ENCODE results near the gene GARIN5A. TPM values are rescaled to one million over a fixed set of nuclear protein-coding genes. Genes with fewer than 3 reads are reported as not detected.
A peak's percentile ranks its signal among the peaks of the same experiment; 100 is the strongest.

The GARIN5A gene
- total RNA-seq, 1 donor from 2014 or later, result 0.17 TPM

DNA sequence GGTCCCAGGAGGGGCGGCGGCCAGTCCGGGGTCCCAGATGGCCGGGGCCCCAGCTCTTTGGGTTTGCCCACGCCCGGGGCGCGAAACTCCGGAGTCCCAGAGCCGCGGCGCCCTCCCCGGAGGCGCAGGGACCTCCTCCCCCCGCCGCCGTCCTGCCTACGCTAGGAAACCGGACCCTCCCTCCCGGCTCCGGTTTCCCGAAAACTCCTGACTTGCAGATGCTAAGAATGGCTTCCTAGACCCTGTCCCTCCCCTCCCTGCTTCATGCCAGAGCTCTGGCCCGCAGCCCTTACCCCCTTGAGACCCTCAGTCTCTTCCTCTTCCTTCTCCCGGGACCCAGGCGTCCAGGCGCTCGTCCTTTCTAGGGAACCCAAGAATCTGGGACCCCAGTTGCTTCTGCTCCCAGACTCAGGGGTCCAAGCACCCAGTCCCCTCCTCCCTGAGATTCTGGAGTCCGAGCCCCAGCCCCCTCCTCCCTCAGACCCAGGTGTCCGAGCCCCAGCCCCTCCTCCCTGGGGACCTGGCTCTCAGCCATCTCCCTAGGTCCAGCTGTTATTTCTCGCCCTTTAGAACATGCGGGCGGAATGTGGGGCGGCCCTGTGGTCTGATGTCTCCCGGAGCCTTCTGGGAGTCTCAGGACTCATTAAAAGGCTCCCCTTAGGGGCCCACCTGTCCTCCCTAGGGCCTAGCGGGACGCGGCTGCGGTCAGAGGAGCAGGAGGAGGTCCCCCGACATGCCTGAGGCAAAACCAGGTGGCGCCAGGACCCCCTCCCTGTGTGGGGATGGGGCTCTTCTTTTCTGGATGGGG, 44.2 kb downstream of the GARIN5A start, which contains the start of gene MYBPC2:
Gene MYBPC2, plus strand, starts transcription at position 672 of the 808 bp plus-strand sequence. Its CDS starts 62 bp downstream, at position 734.
- DNase-seq, result no peak

DNA sequence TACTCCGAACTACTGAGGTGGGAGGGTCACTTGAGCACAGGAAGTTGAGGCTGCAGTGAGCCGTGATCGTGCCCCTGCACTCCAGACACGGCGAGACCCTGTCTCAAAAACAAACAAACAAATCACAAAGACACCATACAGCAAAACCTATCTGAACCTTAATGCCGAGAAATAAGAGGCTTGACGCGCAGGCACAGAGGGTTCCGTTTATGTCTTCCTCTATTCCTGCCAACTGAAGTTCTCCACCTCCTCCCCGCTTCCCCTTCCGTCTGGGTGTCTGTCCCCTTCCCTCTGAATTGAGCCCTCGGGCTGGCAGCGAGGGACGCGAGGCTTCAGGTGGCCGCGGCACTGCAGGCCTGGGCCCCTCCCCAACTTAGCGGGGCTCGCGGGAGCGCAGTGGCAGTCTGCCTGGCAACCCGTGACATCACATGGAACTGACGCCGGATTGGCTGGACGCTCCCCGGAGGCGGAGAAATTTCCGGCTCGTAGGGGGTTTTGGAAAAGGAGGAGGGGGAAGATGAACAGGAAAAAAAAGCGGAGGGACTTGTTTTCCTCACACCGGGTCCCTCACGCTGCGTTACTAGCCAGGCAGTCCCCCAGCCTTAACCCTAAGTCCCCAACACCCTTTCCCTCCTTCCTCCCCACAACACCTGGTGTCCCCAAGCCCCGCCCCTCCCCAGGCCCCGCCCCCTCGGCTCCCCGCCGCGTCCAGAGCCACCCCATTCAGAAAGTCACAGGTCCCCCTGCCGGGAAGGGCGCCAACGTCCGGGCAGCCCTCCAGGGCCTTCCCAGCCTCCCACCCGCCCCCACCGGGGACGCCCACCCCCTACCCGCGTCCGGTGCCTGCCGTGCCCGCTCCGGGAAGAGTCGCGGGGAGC, 45.1 kb downstream of the GARIN5A start:
- peak; percentile 84 for DNase-seq

GRCh38 chr19:50430888-50431342, 45.7 kb downstream of the GARIN5A start:
- DNase-seq, result no peak

DNA sequence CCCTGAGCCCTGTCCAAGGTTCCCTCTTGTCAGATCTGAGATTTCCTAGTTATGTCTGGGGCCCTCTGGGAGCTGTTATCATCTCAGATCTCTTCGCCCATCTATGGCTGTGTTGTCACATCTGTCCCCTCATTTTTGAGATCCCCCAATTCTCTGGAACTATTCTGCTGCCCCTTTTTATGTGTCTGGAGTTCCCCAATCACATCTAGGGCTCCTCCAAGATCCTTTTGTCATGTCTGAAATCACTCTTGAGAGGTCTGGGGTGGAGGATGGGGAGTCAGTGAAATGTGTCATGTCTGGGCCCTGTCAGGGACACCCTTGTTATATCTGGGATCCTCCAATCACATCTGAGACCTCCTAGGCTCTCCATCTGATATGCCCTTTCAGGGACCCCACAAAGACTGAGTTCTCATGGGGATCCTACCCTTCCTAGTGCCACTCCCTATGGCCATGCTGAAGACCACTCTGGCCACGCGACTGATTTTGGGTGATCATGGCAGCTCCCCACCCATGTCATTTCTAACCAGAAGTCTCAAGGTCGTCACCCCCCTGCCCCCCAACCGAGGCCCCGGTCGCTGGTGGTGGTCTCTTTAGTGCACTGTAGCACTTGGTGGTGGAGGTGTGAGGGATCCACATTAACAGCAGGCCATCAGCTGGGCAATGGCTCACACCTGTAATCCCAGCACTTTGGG, 47.7 kb downstream of the GARIN5A start:
- DNase-seq, result no peak

GRCh38 chr19:50427997-50428425, 48.6 kb downstream of the GARIN5A start:
- DNase-seq, result peak; percentile 64

DNA sequence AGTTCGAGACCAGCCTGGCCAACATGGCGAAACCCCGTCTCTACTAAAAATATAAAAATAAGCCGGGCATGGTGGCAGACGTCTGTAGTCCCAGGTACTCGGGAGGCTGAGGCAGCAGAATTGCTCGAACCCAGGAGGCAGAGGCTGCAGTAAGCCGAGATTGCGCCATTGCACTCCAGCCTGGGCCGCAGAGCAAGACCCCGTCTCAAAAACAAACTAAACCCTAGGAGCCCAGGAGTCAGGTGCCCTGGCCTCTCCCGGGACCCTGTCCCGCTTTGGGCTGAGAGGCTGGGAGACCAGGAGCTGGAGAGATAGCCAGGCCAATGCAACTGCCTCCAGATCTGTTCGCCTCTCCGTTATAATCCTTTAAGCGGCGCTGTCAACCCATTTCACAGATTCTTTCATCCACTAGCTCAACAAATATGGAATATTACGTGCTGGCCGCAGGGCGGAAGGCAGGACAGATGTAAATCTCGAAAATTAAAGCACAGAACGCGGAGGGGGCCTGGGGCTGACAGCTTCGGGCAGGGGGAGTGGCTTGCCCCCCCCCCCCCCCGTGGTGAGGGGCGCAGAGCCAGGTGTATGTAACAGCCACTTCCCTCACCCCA, 49.2 kb downstream of the GARIN5A start:
- no peak for DNase-seq

GRCh38 chr19:50425581-50425980, 51.1 kb downstream of the GARIN5A start:
- no peak for DNase-seq

DNA sequence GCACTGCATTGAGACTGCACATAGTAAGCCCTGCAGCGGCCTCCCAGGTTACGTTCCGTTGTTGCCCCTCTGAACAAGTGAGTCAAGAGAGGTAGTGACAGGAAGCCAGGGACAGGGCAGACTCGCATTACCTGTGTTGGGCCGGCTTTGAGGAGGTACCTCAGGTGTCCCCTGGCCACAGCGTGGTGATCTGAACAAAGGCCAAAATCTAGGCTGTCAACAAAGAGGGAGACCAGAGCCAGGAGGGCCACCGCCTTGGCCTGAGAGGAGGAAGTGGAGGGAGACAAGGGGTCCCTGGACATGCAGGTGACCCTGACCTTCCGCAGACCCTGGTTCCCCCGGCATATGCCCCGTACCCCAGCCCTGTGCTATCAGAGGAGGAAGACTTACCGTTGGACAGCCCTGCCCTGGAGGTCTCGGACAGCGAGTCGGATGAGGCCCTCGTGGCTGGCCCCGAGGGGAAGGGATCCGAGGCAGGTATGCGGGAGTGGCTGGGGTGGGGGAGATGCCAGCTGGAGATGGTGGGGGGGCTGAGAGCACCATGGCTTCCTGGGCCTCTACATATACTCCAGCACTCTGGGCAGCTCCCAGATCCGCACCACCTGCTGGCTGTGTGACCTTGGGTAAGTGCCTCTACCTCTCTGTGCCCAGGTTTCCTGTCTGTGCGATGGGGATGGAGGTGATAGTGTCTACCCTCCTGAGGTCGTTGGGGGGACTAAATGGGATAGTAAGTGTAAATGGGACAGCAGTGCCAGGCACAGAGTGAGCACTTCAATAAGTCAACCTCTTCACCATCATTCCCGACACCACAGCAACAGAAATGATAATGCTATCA, 53.2 kb downstream of the GARIN5A start:
- DNase-seq, result no peak

- DNase-seq, result no peak
Observed at GRCh38 chr19:50422397-50423278, 54.0 kb downstream of the GARIN5A start.

DNA sequence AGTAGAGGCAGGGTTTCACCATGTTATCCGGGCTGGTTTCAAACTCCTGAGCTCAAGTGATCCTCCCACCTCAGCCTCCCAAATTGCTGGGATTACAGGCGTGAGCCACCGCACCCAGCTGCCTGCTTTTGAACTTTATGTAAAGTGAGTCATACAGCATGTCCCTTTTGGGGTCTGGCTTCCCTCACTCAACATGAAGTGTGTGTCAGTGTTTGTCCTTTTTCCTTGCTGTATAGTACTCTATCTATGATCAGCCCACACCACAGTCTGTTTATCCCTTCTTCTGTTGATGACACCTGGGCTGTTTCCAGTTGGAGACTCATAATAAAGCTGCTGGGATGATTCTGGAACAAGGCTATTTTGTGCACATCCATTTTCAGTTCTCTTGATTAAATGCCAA, 55.8 kb downstream of the GARIN5A start:
- no peak for DNase-seq

DNA sequence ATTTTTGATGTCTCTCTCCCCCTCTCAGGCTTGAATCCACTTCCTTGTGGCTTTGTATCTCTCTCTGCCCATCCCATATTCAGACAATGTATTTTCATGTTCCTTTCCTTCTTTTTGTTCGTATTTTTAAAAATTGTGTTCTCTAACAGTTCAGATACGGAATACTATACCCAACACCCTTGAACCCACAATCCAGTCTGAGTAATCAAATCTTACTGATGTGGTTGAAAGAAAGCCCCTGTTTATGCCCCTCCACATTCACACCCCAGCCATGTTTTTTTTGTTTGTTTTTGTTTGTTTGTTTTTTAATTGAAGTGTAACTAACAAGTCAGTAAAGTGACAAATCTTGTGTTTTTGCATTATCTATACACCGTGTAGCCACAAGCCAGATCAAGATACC, 56.5 kb downstream of the GARIN5A start:
- no peak for DNase-seq

- DNase-seq, result no peak
Observed at GRCh38 chr19:50419580-50420035, 57.0 kb downstream of the GARIN5A start.

DNA sequence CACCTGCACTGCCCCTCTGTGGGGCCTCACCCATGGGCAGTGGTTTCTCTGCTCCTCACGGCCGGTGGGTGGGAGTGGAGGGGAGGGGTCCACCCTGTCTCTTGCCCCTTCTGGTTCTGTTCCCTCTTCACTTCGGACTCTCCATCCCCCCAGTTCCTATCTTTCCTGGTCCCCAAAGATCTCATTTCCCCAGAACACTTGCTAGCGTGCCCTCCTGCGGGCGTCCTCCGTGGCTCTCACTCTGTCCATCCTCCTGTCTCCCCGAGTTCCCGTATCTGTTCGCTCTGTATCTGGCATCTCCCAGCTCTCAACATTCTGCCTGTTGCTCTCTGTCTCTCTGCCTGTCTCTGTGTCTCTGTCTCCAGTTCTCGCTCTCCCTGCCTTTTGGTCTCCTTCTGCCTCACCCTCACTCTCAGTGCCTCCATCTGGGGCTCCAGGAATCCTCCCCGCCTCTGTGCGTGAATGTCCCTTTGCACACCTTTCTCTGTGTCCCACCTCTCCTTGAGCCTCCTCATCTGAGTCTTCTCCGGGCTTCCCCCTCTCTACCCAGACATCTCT, 57.5 kb downstream of the GARIN5A start:
- no peak for DNase-seq

- no peak for DNase-seq
Observed at GRCh38 chr19:50418176-50419021, 58.2 kb downstream of the GARIN5A start, which contains the start of gene SPIB. SPIB (plus strand) TSS chr19:50418938; CDS start chr19:50418963, 25 bp downstream.

GRCh38 chr19:50417111-50418081, 59.3 kb downstream of the GARIN5A start:
- no peak for DNase-seq

Data from dermis blood vessel endothelial cell (primary cell).